Activated CD4-positive, CD25-positive, alpha-beta regulatory T cell treated with anti-CD3 and anti-CD28 coated beads, Interleukin-2, amount 50 U/mL, for 24 hours (primary cell): Measurements from ENCODE around the gene VDR.

Experiments
- ATAC-seq, 2 donors: fragments of 150-1000 bp; cut with Tn5 transposase; one replicate each; pipeline ENCODE4 v1.10.0; 2021; ENCODE audit warnings: mild to moderate bottlenecking in 1 of 2, moderate library complexity in 1 of 2

VDR gene

DNA sequence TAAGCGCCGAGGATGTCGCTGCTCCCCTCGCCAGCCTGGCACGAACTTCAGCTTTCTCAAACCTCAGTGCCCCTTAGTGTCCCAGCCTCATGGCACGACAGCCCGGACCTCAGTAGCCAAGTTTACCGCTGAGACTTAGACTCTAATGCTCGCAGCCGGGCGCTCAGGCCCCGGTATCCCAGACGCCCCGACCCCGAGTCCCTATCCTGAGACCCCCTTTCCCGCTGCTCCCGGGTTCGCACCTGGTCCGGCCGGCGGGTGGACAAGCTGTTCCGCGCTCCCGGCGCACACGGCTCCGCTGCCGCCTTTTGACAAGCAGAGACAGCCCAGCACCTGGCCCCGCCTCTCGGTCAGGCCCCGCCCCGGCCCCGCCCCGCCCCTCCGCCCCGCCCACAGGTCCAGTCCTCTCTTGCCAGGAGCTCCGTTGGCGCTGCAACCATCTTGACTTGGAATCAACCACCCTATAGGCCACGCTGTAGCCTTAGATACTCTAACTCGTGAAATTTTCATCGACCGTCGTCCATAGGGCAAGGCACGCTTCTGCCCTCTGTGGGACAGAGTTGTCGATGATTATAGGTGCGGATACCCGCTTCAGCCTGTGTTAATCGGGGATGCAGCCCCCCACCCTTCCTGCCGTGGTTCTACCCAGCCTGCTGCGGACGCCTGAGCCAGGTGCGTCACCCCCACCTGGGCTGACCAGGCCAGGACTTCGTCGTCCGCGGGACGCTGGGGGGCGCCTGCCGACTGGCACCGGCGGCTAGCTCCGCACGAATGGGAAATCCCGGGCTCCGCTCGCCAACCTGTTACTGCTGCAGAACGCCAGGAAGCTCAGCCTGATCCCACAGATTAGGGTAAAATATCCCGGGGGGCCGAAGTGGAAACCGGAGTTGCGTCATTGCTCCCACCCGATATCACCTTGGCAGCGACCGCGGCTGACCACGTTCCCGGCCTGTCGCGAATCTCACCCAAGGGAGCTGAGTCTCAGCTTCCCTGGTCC is at the start of gene VDR:
VDR (minus strand) TSS at position 282 of the 997 bp plus-strand sequence. CDS start 25,881 bp downstream, outside the sequence.
- peak; percentile 68 to 74 for ATAC-seq

DNA sequence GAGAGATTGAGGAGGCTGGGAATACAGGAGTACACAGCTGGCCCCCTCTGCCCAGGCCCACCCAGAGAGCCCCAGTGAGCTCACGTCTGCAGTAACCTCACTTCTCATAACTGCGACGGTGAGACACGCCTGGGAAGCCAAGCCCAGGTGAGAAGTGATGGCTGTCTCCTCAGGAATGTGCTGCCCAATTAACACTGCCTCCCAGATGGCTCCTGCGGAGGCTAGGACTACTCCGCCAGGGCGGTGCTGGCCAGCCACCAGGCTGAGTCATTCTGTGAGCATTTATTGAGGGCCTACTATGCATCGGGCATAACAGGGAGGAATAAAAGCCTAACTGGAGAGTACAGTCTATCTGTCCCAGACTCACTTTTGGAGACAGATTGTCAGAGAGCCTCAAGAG is 49.3 kb upstream of the VDR start:
- ATAC-seq: no peak

DNA sequence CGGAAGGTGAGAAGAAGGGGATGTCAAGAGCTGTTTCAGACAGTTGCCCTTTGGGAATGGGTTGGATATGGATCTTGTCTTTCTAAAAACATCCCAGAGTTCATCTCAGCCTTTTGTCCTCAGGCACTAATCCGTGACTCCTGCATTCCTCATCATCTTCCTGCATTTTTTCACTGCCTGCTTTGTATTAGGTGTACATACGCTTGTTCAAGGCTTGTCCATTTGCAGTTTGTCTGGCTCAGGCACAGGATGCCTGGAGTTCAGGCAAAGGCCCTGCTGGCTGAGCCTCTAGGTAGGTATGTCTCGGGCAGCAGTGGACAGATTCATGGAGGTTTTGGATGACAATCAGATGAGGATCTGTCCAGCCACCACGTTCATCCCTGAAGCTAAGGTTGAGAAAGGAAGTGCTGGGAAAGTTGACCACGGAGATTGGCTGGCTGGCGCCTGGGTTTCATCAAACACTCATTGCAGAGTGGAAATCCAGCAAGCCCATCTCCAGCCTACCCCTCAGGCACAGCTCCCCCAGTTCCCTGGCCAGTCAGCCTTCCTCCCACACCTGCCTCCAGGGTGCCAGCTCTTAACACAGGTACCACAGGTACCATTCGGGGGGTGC is 46.2 kb upstream of the VDR start:
- ATAC-seq: no peak

DNA sequence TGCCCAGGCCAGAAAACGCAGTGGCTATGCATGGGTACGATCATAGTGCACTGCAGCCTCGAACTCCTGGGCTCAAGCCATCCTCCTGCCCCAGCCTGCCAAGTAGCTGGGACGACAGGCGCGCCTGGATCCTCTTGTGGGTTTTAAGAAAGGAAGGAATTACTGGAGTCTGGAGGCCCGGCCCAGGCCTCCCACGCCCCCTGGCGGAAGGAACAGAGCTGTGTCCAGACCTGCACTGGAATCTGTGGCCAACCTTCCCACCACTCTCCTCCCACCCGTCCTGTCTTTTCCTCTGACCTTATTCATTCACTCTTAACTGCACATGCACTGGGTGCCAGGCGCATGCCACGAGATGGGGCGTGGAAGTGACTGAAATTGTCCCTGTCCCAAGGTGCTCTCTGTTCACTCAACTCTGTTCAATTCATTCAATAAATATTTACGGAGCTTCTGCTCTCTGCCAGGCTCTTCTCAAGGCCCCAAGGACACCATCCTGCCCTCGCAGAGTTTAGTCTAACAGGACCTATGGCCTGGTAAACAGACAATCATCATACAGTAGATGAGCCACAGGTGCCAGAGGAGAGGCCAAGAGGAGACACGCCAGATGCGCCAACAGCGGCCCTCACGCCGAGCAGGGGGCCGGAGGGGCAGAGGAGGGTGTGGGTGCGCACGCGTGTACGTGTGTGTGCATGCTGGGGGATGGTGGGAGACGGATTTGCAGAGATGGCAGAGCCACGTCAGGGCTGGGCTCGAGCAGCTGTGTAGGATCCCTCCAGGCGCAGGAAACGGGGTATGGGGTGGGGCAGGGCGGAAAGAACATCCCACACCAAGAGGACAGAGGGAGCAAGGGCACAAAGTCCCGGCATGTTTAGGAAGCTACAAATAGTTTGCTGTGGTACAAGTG is 44.9 kb upstream of the VDR start:
- peak; percentile 61 to 65 for ATAC-seq

DNA sequence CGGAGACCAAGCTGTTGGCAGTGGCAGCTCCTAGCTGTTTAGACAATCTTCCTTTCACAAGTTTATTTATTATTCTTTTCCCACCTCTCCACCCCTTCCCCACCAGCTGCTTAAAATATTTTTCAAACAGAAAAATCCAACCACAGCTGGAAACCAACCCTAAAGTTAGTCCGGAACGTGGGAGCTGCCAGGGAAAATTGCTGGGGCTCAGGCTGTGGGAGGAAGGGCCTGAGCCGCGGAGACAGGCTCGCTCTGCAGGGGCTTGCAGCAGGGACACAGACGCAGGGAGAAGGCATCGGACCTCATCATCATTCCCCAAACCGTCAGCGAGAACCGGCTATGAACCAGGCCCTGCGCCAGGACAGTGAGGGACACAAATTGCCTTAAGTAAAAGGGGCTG is 42.5 kb upstream of the VDR start:
- no peak for ATAC-seq

DNA sequence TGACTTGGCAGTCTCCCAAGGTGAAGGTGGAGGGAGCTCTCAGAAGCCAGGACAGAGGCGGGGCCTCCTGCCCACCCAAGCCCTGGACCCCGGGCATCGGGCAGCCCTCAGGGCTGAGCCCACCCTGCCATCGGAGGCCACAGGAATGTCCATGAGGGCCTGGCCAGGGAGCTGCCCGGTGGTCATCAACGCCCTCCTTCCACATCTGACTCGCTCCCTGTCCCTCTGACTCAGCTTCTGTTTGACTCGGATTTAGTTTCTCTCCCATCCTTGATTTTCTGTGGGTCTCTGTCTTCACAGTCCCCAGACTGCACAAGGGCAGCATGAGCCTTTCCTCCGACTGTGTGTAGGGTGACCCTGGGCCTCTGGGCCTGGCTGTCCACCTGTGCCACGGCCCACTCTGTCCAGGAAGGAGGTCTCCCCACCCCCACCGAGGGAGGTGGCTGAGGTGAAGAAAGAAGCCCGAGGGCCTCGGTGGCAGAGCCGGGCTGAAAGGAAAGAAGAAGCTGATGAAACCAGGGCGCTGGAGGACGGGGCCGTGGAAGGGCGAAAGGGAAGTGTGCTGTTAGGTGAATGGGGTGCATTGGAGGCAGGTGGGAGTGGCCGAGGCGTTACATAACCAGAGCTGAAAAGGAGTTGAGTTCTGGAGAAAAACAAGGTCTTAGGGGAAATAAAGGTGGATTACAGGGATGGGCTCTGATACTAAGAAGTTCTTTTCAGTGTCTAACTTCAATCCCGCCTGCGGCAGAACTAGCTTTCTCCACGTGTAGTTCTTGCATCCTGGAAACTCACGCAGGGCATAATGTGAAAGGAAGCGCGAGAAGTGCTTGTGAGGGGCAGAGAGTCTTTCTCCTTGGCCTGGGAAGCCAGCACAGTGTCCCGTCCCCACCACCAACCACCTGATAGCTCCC is 41.9 kb upstream of the VDR start:
- no peak for ATAC-seq

DNA sequence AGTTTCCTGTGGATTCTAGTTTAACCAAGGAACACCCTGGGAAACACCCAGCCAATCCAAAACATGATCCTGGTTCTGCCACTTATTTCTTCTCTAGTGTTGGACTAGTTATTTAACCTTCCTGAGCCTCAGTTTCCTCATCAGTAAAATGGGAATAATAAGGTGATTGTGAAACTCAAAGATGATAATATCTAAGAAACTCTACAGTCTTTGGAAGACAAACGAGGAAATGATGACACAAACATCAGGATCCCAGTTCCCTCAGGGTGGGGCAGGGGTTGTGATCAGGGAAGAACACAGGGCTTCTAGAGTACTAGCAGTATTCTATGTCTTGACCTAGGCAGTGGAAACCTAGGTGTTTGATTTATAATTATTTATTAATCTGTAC is 40.5 kb upstream of the VDR start:
- ATAC-seq: no peak

DNA sequence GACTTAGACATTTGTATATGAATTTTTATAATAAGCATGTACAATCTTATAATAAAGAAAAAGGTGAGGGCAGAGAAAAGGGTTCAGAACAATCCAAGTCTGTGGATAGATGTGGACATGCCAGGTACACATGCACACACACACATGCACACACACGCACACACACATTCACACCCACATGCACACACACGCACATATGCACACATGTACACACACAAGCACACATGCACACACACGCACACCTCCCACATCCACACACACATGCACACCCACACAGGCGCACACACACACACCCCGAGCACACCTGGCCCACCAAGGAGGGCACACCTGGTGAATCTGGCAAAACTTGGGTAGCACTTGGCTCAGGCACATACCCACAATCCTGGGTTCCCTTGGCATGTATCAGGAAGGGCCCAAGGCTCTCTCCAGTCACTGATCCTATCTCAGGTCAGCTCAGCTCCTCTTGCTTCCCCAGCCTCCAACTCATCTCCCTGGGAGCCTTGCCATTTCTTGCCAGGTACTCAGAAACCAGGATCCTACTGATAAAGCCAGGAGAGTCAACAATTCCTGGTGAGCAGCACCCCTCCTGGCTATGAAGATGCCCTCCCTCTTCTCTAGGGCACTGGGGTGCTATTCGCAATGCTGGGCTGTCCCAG is 40.0 kb upstream of the VDR start:
- no peak for ATAC-seq

DNA sequence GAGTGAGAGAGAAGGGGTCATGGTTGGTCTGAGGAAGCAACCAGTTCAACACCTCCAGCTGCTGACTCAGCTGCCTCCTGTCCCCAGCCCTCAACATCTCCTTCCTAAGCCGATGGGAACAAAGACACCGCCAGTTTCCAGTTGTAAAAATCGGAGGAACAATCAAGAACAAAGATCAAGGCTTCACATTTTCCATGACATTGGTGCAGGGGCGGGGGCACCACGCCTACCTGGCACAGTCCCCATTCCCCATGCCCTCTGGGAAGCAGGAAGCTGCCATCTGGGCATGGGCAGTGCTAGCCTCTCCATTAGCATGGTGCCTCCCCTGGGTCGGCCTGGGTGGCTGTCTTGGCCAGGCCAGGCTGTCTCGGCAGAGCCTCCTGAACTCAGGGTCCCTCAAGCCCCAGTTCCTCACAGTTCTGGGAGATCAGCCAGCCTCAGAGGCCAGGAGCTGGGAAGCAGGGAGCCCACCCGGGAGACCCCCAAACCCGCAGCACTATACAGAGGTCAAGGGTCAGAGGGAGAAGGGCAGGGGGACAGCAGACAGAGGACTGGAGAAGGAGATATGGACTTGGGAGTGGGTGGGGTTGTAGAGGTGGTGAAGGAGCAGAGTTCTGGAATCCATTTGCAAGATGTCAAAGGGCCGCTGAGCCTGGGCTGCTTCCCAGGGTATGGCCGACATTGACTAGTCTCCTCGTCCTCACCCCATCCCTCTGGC is 39.0 kb upstream of the VDR start:
- no peak for ATAC-seq

DNA sequence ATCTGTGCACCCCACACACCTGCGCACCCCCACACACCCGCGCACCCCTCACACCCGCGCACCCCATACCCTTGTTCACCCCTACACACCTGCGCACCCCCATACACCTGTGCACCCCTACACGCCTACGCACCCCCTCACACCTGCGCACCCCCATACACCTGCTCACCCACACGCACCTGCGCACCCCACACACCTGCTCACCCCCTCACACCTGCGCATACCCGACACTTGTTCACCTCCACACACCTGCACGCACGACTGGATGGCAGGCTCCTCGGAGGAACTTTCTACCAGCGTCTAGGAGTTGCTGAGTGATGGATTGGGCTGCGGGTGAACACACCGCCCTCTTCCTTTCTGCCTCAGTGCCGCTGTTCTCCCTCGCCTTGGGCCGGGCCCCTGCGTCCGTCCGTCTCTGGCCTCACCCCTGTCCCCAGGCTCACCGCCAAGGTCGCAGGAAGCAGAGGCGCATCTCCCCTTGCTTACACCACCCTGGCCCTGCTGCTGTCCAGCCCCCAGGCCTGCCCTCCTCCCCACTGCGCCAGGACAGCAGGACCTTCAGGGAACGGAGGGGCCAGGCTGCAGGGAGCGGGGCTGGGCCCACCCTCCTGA is 37.9 kb upstream of the VDR start:
- no peak for ATAC-seq

DNA sequence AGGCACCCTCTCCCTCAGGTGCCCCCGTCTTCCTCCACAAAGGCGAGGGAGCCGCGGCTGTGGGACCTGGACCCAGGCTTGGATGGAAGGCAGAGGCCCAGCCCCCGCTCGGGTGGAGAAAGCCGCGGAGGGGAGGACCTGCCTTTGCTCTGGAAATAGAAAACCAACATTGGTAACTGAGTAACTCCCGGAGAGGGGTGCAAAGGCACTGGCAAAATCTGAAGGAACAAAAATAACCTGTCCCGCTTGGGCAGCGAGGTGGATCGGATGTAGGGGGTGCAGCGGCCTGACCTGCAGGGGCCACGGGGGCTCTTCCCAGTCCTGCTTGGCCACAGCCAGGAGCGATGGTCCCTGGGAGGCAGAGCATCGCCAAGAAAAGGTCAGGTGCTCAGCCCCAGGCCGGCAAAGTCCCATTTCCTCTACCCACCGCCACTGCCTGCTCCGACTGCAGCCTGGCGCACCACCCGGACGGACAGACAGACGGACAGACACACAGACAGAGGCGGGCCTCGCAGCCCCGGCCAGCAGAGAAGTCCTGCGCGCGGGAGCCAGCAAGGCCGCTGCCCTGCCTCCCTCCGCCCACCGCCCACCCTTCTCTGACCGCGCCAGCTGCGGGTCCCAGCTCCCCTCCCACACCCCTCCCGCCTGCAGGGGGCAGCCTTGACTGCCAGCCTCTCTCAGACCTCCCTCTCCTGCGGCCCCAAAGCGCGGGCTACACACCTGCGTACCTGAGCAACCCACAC is 37.2 kb upstream of the VDR start:
- ATAC-seq: peak in 1 of 2 donors; percentile 62

DNA sequence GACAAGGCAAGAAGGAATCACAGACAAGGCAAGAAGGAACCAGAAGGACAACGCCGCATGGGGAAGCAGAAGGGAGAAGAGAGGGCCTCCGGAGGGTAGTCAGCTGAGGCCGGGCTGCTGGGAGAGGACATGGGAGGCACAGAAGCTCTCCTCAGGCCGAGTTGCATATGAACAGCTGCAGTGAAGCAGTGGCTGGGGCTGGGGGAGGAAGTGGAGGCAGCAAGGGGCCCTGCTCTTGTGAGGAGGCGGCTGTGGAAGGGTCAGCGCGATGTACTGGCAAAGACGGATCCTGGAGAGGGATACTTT is 36.6 kb upstream of the VDR start:
- ATAC-seq: no peak

DNA sequence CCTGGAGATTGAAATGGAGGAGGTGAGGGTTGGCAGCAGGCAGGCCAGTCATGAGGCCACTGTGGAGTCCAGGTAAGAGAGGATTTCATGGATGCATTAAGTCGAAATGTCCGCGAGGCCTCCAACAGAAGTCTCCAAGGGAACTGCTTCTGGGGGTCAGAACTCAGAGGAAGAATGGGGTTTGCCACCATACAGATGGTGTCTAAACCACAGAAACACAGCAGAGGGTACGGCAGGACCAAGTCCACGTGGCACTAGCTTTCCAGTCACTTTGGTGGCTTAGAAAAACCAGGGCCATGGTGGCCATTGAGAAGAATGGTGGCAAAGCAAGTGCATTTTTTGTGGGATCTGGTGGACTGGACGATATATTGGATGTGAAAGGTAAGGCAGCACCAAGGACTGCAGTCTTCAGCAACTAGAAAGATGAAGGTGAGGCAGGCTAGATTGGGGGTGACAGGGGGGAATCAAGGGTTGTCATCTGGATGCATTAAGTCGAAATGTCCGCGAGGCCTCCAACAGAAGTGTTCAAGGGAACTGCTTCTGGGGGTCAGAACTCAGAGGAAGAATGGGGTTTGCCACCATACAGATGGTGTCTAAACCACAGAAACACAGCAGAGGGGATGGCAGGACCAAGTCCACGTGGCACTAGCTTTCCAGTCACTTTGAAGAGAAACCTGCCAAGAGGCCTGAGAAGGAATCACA is 36.1 kb upstream of the VDR start:
- no peak for ATAC-seq

DNA sequence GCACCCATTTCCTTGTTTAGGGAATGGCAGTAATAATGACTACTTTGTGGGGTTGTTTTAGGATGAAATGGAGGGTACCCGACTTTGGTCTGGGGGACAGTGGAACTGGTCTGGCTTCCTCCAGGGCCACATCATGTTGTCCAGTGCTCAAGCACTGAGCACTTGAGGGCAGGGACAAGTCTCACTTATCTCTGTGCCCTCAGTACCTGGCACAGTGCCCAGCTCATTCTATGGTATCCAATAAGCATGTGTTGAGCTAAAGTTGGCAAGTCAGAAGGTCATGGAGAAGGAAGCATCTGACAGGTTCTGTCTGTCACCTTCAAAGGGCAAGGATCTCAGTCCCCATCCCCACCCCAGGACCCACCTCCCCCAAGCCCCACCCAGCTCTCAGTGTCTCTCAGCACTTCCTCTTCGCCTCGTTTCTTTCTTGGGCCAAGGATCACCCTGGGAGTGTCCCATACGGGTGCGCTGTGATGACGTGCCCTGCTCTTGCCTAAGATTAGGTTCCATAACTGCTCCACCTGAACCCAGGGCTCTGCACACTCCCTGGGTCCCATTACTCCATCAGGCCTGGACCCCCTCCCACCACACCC is 34.3 kb upstream of the VDR start:
- ATAC-seq: no peak

DNA sequence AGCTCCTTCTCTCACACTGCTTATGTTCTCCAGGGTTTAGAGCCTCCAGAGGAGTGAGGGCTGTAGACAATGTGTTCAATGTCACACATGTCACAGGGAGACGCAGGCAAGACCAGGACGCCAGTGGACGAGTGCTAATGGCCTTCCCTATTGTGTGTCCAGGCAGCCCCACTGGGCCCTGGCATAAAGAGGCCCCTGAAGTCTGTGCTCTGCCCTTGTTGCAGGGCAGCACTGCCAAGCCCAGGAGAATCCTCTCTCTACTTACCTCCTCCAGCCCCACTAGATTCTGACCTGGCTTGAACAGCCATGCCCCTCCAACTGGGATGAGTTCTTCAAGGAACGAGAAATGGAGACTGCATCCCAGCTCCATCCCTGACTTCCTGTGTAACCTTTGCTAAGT is 33.8 kb upstream of the VDR start:
- ATAC-seq: no peak

DNA sequence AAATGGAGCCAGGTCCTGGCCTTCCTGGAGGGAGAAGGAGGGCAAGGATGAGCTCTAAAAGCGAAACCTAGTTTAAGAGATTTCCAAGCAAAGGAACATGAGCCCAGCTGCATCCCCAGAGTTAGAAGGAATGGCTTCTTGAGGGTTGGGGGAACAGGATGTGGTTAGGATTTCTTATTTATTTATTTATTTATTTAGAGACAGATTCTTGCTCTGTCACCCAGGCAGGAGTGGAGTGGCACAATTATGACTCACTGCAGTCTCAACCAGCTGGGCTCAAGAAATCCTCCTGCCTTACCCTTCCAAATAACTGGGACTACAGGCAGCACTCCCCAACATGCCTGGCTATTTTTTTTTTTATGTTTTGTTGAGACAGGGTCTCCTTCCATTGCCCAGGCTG is 33.3 kb upstream of the VDR start:
- ATAC-seq: no peak

DNA sequence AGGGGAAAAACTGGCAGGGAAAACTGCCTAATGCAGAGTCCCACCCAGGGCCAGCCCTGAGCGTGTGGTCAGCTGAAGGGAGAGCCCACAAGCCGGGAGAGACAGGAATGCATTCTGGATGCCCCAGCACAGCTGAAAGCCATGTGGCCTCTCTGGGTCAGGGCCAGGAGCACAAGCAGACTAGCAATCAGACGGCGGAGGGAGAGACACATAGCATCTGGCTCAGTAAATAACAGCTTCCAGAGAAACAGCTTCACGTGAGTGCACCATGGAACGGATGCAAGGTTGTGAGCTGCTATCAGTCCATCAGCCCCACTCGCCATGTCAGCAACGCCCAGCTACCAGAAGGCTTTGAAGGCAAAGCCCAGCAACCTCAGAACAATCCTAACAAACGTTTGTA is 30.4 kb upstream of the VDR start:
- ATAC-seq: no peak

DNA sequence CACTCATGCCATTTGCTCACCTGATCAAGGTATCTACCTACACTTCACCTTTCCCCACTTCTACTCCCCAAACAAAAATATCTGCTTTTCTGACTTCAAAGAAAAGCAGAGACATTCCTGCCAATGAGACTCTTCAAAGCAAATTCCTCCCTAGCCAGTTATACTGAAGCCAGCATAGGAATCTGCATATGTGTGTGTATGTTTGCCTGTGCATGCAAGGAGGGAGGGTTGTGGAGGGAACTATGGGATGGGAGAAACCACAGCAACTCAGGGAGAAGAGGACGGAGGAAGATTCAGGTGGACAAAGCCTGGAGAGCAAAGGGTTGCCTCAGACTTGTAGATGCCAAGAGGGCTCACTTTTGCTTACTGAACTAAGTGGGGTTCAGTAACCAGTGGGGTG is 26.4 kb upstream of the VDR start:
- no peak for ATAC-seq

DNA sequence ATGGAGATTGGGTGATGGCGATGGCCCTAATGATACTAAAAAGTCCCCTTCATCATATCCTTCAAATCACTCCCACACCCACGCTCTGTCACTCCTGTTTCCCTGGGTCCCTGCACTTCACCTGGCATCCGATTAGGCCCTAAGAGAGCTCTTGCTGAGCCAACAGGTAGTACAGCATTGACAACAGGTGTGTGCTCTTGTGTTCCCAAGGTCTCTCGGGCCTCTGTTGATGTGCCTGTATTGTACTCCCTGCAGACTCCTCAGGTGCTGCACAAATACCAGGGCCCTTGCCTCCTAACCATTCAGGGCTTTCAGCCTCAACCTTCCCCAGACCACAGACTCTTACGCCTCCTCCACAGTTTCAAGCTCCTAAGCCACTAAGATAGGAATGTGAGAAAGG is 25.8 kb upstream of the VDR start:
- no peak for ATAC-seq
